ENCODE measurements around the gene CLIP3.
"Not testable (repeated sequence)": the region's sequence is repeated elsewhere in the genome, so short reads cannot be mapped to it uniquely, and the experiment has no call there.

The CLIP3 gene

GRCh38 chr19:36051236-36051635, 18.6 kb upstream of the CLIP3 start:
- DNase-seq (ENCODE audit: low read depth, low spot score), result no peak
- no peak overlapping the region for H3K4me3 ChIP-seq (ENCODE audit: low read depth, low read length)
- ChIA-PET CTCF (no interaction called here), POLR2A (no interaction called here)
- TF ChIP-seq CTCF (IDR thresholded peaks at IDR 0.05; ENCODE audit: insufficient read depth, low read length, missing control alignments), result no peak

- no peak for TF ChIP-seq CTCF (IDR thresholded peaks at IDR 0.05; ENCODE audit: insufficient read depth, low read length, missing control alignments)
- ChIA-PET POLR2A (no interaction called here), CTCF (no interaction called here)
- no peak overlapping the region for H3K4me3 ChIP-seq (ENCODE audit: low read depth, low read length)
- DNase-seq (ENCODE audit: low read depth, low spot score), result no peak
Observed at GRCh38 chr19:36049080-36049698, 16.5 kb upstream of the CLIP3 start.

DNA sequence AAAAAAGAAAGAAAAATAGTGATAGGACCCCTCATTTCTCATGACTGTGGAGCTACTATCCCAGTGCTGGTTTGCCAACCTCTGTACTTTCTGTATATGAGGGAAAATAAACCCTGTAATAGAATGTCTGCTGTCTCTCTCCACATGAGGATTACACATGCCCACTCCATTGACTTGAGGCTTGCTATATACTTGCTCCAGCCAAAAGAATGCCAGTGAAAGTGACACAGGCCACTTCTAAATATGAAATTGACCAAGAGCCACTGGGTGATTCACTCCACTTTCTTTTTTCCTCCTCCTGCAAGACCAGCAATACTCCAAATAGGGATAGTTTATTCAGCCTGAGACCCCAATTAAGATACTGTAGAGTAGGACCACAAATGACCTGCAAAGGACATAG, 15.2 kb upstream of the CLIP3 start:
- no peak for TF ChIP-seq CTCF (IDR thresholded peaks at IDR 0.05; ENCODE audit: insufficient read depth, low read length, missing control alignments)
- H3K4me3 ChIP-seq (ENCODE audit: low read depth, low read length), result no peak overlapping the region
- POLR2A ChIA-PET, result no interaction called here
- DNase-seq (ENCODE audit: low read depth, low spot score), result no peak
- CTCF ChIA-PET, result interaction anchor here (0.9 kb wide), 1 partner anchor 20 kb away, joined by 4 read pairs; no protein-coding TSS in a partner anchor

- no peak overlapping the region for H3K4me3 ChIP-seq (ENCODE audit: low read depth, low read length)
- CTCF ChIA-PET, result no interaction called here
- no peak for TF ChIP-seq CTCF (IDR thresholded peaks at IDR 0.05; ENCODE audit: insufficient read depth, low read length, missing control alignments)
- POLR2A ChIA-PET, result no interaction called here
- DNase-seq (ENCODE audit: low read depth, low spot score), result no peak
Observed at GRCh38 chr19:36046443-36047050, 13.9 kb upstream of the CLIP3 start.

- CTCF ChIA-PET, result interaction anchor here (1.0 kb wide), 1 partner anchor 10 kb away, joined by 4 read pairs; the partner anchor contains the start of gene THAP8
- DNase-seq (ENCODE audit: low read depth, low spot score), result no peak
- no peak for TF ChIP-seq CTCF (IDR thresholded peaks at IDR 0.05; ENCODE audit: insufficient read depth, low read length, missing control alignments)
- no peak overlapping the region for H3K4me3 ChIP-seq (ENCODE audit: low read depth, low read length)
- POLR2A ChIA-PET, result interaction anchor here (0.6 kb wide), 1 partner anchor 25 kb away, joined by 4 read pairs; no protein-coding TSS in a partner anchor
Observed at GRCh38 chr19:36043952-36044351, 11.3 kb upstream of the CLIP3 start.

GRCh38 chr19:36041831-36042230, 9.2 kb upstream of the CLIP3 start:
- DNase-seq (ENCODE audit: low read depth, low spot score), result peak; percentile 79
- POLR2A ChIA-PET, result interaction anchor here (0.8 to 1.2 kb wide), 4 partner anchors 12 to 46 kb away, joined by 3 to 11 read pairs (median 4); partner anchors contain the start of genes ALKBH6 and THAP8
- CTCF ChIA-PET, result no interaction called here
- H3K4me3 ChIP-seq (ENCODE audit: low read depth, low read length), result no peak overlapping the region
- no peak for TF ChIP-seq CTCF (IDR thresholded peaks at IDR 0.05; ENCODE audit: insufficient read depth, low read length, missing control alignments)

DNA sequence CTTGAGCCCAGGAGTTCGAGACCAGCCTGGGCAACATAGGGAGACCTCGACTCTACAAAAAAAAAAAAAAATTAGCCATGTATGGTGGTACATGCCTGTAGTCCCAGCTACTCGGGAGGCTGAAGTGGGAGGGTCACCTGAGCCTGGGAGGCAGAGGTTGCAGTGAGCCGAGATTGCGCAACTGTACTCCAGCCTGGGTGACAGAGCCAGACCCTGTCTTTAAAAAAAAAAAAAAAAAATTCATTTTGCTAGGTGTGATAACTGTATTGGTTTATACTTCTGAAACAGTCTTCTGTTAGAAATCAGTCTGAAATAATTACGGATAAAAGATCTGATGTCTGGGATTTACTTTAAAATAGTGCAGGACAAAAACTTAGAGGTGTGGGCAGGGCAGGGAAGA, 8.4 kb upstream of the CLIP3 start:
- H3K4me3 ChIP-seq (ENCODE audit: low read depth, low read length); CTCF ChIA-PET; DNase-seq (ENCODE audit: low read depth, low spot score): not testable (repeated sequence)
- POLR2A ChIA-PET, result interaction anchor here (1.0 to 1.2 kb wide), 3 partner anchors 13 to 45 kb away, joined by 3 to 11 read pairs (median 3); partner anchors contain the start of genes ALKBH6 and THAP8
